Mucosa of stomach (tissue), 1 donor: Measurements from ENCODE around the gene KLRC4.
"Not testable (repeated sequence)": the region's sequence is repeated elsewhere in the genome, so short reads cannot be mapped to it uniquely, and the experiment has no call there.

Experiments
- H3K27me3 ChIP-seq: one replicate; pipeline ENCODE4 v1.7.0; 2013; ENCODE audit warnings: mild to moderate bottlenecking, low read length; ENCODE audit not compliant: control insufficient read depth, insufficient read depth
- H3K36me3 ChIP-seq: one replicate; pipeline ENCODE4 v1.7.0; 2013; ENCODE audit warnings: low read length; ENCODE audit not compliant: control insufficient read depth, insufficient read depth
- H3K4me1 ChIP-seq: one replicate; pipeline ENCODE4 v1.7.0; 2013; ENCODE audit warnings: mild to moderate bottlenecking, low read length; ENCODE audit not compliant: control insufficient read depth, insufficient read depth
- H3K4me3 ChIP-seq: one replicate; pipeline ENCODE4 v1.7.0; 2013; ENCODE audit warnings: low read length
- H3K9ac ChIP-seq: one replicate; pipeline ENCODE4 v1.7.0; 2013; ENCODE audit warnings: mild to moderate bottlenecking, low read length, moderate library complexity
- H3K9me3 ChIP-seq: one replicate; pipeline ENCODE4 v1.7.0; 2013; ENCODE audit warnings: mild to moderate bottlenecking, low read length, moderate library complexity; ENCODE audit not compliant: control insufficient read depth
- donor health status: Pancreatic carcinoma.

KLRC4 gene

DNA sequence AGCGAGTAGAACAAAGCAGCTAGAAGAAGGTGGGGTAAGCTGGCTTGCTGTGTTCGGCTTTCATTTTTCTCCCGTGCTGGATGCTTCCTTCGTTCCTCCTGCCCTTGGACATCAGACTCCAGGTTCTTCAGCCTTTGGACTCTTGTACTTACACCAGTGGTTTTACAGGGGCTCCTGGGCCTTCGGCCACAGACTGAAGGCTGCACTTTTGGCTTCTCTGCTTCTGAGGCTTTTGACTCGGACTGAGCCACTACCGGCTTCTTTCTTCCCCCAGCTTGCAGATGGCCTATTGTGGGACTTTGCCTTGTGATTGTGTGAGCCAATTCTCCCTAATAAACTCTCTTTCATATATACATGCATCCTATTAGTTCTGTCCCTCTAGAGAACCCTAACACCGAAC lies 16.4 kb upstream of the KLRC4 start:
- H3K36me3 ChIP-seq, H3K4me3 ChIP-seq, H3K9me3 ChIP-seq, H3K9ac ChIP-seq, H3K4me1 ChIP-seq, H3K27me3 ChIP-seq: not testable (repeated sequence)

DNA sequence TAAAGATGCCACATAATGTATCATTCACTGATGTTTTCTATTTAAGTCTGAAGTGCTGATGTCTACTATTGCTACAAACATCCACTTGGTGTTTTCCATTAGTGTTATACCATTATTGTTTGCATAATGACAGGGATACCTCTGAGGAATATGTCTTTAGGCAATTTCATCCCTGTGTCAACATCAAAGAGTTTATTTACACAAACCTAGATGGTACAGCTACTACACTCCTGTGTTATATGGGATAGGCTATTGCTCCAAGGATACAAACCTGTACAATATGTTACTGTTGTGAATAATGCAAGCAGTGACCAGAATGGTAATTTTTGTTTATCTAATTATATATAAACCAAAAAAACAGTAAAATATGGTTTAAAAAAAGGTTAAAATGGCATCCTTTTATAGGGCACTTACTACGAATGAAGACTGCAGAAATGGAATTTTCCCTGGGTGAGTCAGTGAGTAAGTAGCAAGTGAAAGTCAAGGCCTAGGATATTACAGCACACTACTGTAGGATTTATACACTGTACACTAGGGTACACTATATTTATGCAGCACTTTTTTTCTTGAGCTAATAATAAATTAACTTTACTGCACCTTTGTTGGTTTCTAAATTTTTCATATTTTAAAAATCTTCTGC lies 14.8 kb upstream of the KLRC4 start:
- not testable (repeated sequence) for H3K4me1 ChIP-seq, H3K27me3 ChIP-seq, H3K4me3 ChIP-seq, H3K36me3 ChIP-seq, H3K9me3 ChIP-seq, H3K9ac ChIP-seq

DNA sequence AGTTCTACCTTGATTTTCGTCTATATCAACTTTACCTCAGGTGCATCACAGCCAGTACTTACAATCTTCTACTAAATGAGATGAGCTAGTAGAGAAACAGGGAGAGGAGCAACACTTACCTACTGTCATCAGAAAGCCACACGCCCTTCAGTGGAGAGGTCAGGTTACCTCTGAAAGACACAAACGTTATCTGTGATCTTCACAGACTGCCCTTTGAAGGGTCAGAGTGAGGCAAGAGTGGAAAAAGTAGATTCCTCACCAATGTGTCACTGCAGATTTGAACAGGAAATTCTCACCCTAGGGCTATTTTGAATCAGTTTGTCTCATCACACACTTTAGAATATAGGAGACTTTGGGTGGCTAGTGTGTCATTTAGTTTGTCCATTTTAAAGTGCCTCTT lies 12.6 kb upstream of the KLRC4 start:
- H3K36me3 ChIP-seq, H3K9ac ChIP-seq, H3K4me1 ChIP-seq, H3K9me3 ChIP-seq, H3K4me3 ChIP-seq, H3K27me3 ChIP-seq: not testable (repeated sequence)

DNA sequence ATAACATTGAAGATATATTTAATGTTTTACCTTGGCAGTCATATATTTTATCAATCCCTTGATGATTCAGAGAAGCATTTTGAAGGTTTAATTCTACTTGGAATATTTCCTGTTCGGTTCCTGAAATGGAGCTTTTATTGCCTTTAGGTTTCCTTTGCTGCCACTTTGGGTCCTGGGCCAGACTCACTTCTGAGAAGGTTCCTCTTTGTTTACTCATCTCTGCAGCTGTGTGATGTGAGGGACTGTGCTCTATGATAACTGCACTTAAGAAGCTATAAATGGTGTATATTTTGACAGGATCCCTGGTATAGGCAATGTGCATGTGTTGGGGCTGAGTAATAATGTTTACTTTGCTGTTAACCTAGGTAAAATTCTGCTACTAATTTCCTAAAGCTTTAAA lies 10.8 kb upstream of the KLRC4 start, which contains the start of gene KLRC3:
Gene KLRC3 (minus strand): TSS at position 262 of the 400 bp plus-strand sequence. CDS start 45 bp downstream, at position 217.
- H3K9me3 ChIP-seq, H3K4me1 ChIP-seq, H3K36me3 ChIP-seq, H3K9ac ChIP-seq, H3K27me3 ChIP-seq, H3K4me3 ChIP-seq: not testable (repeated sequence)

DNA sequence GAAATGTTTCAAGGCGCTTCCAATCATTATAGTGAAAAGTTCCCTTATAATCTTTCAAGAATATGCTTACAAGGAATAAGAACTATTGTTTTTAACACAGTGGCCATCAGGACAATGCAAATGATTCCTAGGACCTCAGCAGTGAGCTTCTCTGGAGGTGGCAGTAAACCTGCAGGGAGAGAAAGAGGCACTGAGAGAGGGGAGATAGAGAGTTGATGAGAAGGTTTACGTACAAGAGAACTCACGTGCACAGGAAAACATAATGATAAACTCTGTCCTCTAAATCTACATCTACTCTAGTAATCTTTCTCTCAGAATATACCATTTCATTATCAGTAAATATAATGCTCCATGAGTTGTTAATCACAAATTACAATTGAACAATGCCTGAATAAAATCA lies 715 bp downstream of the KLRC4 start:
- Histone ChIP-seq H3K9me3 (no peaks in the 10 kb centered on the region), H3K27me3 (no peaks in the 10 kb centered on the region), H3K4me3 (no peak overlapping the region), H3K36me3 (no peaks in the 10 kb centered on the region), H3K4me1 (no peaks in the 10 kb centered on the region), H3K9ac (no peak overlapping the region)

DNA sequence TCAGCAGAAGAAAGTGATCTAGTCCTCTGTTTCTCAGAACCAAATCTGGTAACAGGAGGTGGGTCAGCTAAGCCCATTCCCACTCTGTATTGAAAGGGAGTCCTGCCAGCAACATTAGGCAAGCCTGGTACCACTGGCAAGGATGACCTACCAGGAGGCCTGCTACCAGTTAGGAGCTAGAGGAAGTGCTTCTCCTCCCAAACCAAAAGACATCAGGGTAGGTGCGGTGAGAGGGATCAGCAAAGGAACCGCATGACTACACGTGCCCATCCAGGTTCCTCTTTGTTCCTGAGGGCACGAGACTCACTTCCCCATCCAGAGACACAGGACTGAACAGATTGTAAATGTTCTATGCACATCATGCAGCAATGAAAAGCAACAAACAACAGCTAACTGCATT lies 2.8 kb downstream of the KLRC4 start:
- Histone ChIP-seq H3K27me3 (no peaks in the 10 kb centered on the region), H3K4me3 (no peak overlapping the region), H3K9ac (no peak overlapping the region), H3K4me1 (no peaks in the 10 kb centered on the region), H3K36me3 (no peaks in the 10 kb centered on the region), H3K9me3 (no peaks in the 10 kb centered on the region)

DNA sequence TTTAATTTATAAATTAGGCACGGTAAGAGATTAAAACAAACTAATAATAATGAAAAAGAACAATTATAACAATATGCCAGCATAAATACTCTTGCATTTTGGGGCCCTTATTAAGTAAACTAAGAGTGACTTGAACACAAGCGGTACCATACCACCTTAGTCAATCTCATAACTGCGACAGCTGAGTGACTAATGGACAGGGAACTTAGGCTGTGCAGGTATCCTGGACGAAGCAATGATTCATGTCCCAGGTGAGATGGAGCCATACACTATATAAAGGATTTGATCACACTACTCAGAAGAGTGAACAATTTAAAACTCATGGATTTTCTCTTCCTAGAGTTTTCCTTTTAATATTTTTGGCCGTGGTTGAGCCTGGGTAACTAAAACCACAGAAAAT lies 4.3 kb downstream of the KLRC4 start:
- Histone ChIP-seq H3K9me3 (no peaks in the 10 kb centered on the region), H3K27me3 (no peaks in the 10 kb centered on the region), H3K4me1 (no peaks in the 10 kb centered on the region), H3K4me3 (no peak overlapping the region), H3K9ac (no peak overlapping the region), H3K36me3 (no peaks in the 10 kb centered on the region)

DNA sequence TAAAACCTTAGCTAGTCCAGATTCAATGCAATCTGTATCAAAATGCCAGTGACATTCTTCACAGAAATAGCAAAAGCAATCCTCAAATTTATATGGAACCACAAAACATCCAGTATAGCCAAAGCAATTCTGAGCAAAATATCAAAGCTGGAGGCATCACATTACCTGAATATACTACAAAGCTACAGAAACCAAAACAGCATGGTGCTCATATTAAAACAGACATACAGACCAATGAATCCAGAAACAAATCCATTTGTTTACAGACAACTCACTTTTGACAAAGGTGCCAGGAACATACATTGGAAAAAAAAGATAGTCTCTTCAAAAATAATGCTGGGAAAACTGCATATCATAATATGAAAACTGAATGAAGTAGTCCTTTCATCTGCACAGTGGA lies 4.8 kb downstream of the KLRC4 start:
- no peaks in the 10 kb centered on the region for H3K36me3 ChIP-seq
- no peaks in the 10 kb centered on the region for H3K27me3 ChIP-seq
- H3K9ac ChIP-seq: no peak overlapping the region
- no peaks in the 10 kb centered on the region for H3K9me3 ChIP-seq
- H3K4me3 ChIP-seq: no peak overlapping the region
- H3K4me1 ChIP-seq: no peaks in the 10 kb centered on the region

DNA sequence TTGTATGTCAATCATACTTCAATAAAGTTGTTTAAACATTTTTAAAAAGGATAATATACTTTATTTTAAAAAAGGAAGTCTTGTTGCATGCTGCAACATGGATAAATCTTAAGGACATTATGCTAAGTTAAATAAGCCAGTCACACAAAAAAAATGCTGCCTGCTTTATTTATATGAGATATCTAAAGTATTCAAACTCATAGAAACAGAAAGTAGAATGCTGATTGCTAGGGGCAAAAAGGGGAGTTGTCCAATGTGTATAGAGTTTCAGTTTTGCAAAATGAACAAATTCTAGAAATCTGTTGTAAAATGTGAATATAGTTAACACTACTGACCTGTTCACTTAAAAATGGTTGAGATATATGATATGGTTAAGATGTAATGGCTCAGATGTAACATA lies 8.7 kb downstream of the KLRC4 start:
- Histone ChIP-seq H3K36me3 (no peaks in the 10 kb centered on the region), H3K9me3 (no peaks in the 10 kb centered on the region), H3K4me3 (no peak overlapping the region), H3K27me3 (no peaks in the 10 kb centered on the region), H3K4me1 (no peaks in the 10 kb centered on the region), H3K9ac (no peak overlapping the region)

DNA sequence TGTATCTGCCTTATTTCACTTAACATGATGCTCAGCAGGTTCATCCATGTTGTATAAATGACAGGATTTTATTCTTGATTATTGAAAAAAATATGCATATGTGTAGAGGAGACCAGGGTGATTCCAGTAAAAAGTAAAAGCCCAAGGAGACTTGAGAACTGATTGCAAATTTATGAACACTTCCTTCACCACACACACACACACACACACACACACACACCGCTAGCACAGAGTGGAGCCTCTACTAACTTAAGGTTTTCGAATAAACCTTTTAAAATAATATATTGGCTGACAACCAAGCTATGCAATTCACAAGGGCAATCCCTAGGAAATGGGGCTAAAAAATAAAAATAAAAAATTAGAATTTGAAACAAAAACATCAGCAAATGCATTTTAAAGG lies 11.4 kb downstream of the KLRC4 start:
- Histone ChIP-seq H3K36me3 (no peaks in the 10 kb centered on the region), H3K4me1 (no peaks in the 10 kb centered on the region), H3K4me3 (no peak overlapping the region), H3K27me3 (no peaks in the 10 kb centered on the region), H3K9ac (no peak overlapping the region), H3K9me3 (no peaks in the 10 kb centered on the region)

DNA sequence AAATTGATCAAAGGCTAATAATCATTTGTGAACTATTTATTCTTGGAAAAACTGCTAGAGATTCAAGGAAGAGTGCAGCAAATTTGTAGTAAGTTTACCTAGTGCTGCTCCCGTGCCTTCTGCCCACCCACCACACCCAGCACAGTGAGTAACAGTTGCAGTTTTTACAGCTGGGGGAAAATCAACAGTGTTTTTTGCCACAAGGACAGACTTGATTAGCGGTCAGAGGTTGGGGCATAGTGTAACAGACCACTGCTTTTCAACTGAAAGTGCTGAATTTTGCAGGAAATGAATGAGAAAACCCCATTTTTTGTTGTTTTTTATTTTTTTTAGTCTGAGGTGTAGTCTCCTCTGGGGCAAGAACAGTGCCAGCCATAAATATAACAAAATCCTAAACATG lies 12.3 kb downstream of the KLRC4 start:
- H3K9ac ChIP-seq: no peak overlapping the region
- no peak overlapping the region for H3K4me3 ChIP-seq
- no peaks in the 10 kb centered on the region for H3K36me3 ChIP-seq
- no peaks in the 10 kb centered on the region for H3K9me3 ChIP-seq
- no peaks in the 10 kb centered on the region for H3K27me3 ChIP-seq
- H3K4me1 ChIP-seq: no peaks in the 10 kb centered on the region

DNA sequence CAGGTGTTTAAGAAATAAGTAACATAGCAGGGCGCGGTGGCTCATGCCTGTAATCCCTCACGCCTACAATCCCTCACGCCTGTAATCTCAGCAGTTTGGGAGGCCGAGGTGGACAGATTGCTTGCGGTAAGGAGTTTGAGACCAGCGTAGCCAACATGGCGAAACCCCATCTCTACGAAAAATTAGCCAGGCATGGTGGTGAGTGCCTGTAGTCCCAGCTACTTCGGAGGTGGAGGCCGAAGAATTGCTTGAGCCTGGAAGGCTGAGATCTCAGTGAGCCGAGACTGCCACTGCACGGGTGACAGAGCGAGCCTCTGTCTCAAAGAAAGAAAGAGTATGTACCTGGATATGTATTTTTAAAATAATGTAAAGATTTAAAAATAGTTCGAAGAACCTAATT lies 13.4 kb downstream of the KLRC4 start:
- H3K36me3 ChIP-seq, H3K9me3 ChIP-seq, H3K9ac ChIP-seq, H3K27me3 ChIP-seq, H3K4me3 ChIP-seq, H3K4me1 ChIP-seq: not testable (repeated sequence)

DNA sequence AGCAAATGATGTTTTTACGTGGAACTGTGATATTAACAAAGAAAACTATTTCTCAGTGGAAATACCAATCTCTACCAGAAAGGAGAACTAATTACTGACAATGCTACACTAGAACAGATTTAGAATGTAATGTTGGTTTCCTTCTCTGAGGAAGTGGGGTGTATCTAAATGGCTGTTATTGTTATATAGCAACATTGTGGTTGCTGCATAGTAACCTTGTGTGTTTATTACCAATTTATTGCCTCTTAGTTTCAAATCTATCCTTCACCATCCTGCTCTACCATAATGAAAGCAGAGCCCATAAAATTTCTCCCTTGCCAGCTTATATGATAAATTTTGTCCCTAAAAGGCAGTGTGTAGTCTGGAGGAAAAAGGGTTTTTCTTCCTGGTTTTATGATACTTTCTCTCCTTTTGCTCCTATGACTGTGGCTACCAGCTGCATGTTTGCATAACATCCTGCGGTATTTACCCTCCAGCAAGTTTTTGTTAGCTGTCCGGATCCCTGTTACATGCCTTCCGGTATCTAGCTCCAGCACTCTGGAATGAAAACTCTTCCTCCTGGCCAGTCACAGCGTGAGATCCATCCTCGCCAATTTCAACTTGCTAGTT lies 14.1 kb downstream of the KLRC4 start:
- Histone ChIP-seq H3K9me3 (no peaks in the 10 kb centered on the region), H3K36me3 (no peaks in the 10 kb centered on the region), H3K4me3 (no peak overlapping the region), H3K9ac (no peak overlapping the region), H3K27me3 (no peaks in the 10 kb centered on the region), H3K4me1 (no peaks in the 10 kb centered on the region)
